ACHN (cell line): ENCODE data around the gene ALKBH6.
"Not testable (repeated sequence)": the region's sequence is repeated elsewhere in the genome, so short reads cannot be mapped to it uniquely, and the experiment has no call there.

ENCODE experiments used
- DNase-seq: peaks from one replicate; pipeline ENCODE4 v3.0.0-alpha.2; 2015
- in situ Hi-C: cut with HindIII; loops from 2 replicates; pipeline ENCODE4 v1.10.0; 2017; ENCODE audit warnings: low sequenced_read_pairs, low pct_ligation_motif_present, low pct_unique_long_range_greater_than_20kb

ALKBH6 gene

GRCh38 chr19:36014012-36014924 is at the start of gene ALKBH6:
Gene ALKBH6, minus strand, starts transcription at chr19:36014213. Its CDS starts 816 bp downstream, at chr19:36013397.
- in situ Hi-C loops = no loop called here
- DNase-seq = peak; percentile 98

GRCh38 chr19:36061367-36061766 is 47.4 kb upstream of the ALKBH6 start:
- DNase-seq = no peak
- in situ Hi-C loops = no loop called here

- in situ Hi-C loops = no loop called here
- DNase-seq = peak; percentile 35
Measured at GRCh38 chr19:36060430-36060829, 46.4 kb upstream of the ALKBH6 start.

- no peak for DNase-seq
- in situ Hi-C loops = no loop called here
Measured at GRCh38 chr19:36059180-36059910, 45.3 kb upstream of the ALKBH6 start.

GRCh38 chr19:36058481-36059179 is 44.6 kb upstream of the ALKBH6 start:
- in situ Hi-C loops = no loop called here
- no peak for DNase-seq

GRCh38 chr19:36054733-36055686 is 41.0 kb upstream of the ALKBH6 start, which contains the start of gene WDR62:
Gene WDR62, plus strand, starts transcription at chr19:36054897. Its CDS starts 75 bp downstream, at chr19:36054972.
- in situ Hi-C loops = no loop called here
- peak; percentile 87 for DNase-seq

GRCh38 chr19:36054119-36054732 is 40.2 kb upstream of the ALKBH6 start, which contains the start of gene THAP8:
Gene THAP8, minus strand, starts transcription at chr19:36054285. Its CDS starts 68 bp downstream, at chr19:36054217.
- in situ Hi-C loops = no loop called here
- DNase-seq = peak; percentile 97

- DNase-seq = no peak
- in situ Hi-C loops = no loop called here
Measured at GRCh38 chr19:36051637-36052036, 37.6 kb upstream of the ALKBH6 start.

GRCh38 chr19:36051236-36051635 is 37.2 kb upstream of the ALKBH6 start:
- in situ Hi-C loops = no loop called here
- peak; percentile 17 for DNase-seq

- no peak for DNase-seq
- in situ Hi-C loops = no loop called here
Measured at GRCh38 chr19:36049080-36049698, 35.2 kb upstream of the ALKBH6 start.

- in situ Hi-C loops = no loop called here
- DNase-seq = no peak
Measured at GRCh38 chr19:36047835-36048234, 33.8 kb upstream of the ALKBH6 start.

GRCh38 chr19:36046443-36047050 is 32.5 kb upstream of the ALKBH6 start:
- in situ Hi-C loops = no loop called here
- DNase-seq = no peak

GRCh38 chr19:36043952-36044351 is 29.9 kb upstream of the ALKBH6 start:
- in situ Hi-C loops = no loop called here
- DNase-seq = no peak

- in situ Hi-C loops = no loop called here
- DNase-seq = peak; percentile 42
Measured at GRCh38 chr19:36041831-36042230, 27.8 kb upstream of the ALKBH6 start.

- DNase-seq, in situ Hi-C loops: not testable (repeated sequence)
Measured at GRCh38 chr19:36041092-36041491, 27.1 kb upstream of the ALKBH6 start.

- DNase-seq = no peak
- in situ Hi-C loops = no loop called here
Measured at GRCh38 chr19:36040495-36040894, 26.5 kb upstream of the ALKBH6 start.
